HCT116 (cell line): ENCODE measurements around the gene MYZAP. TPM values are rescaled to one million over a fixed set of nuclear protein-coding genes. Genes with fewer than 3 reads are reported as not detected.

Experiments used
- ATAC-seq: fragments of 200-7000 bp; cut with Tn5 transposase; 2 replicates; pipeline ENCODE4 v1.9.1; 2020; ENCODE audit warnings: mild to moderate bottlenecking, moderate library complexity
- BruUV-seq: library from RNA; stranded (reverse); fragments of 400-500 nt; replicated peaks from 2 replicates; lab custom pipeline; 2021; lab: Mats Ljungman, UMichigan
- CTCF ChIA-PET: fragments of 300-600 bp; sonication (Branson Sonifier 250); formaldehyde crosslinking; loops from one replicate; lab custom pipeline; 2021; ENCODE audit warnings: antibody characterized with exemption; lab: Charles Lee
- POLR2A ChIA-PET: fragments of 300-600, 350-600 bp; sonication (Branson Sonifier 250); formaldehyde crosslinking; loops from one replicate; lab custom pipeline; 2021; ENCODE audit warnings: antibody characterized with exemption; lab: Charles Lee
- RAD21 ChIA-PET, 2 experiments: fragments of 300-600 bp; sonication (Branson Sonifier 250); formaldehyde crosslinking; loops; one replicate each; lab custom pipeline; 2023; ENCODE audit warnings: low total read pairs in 2 of 2; ENCODE audit not compliant: uncharacterized antibody in 2 of 2, unreplicated experiment in 2 of 2, low non-redundant PET in 1 of 2; lab: Charles Lee
- DNase-seq: peaks from one replicate; pipeline ENCODE4 v3.0.0-alpha.2; 2010; ENCODE audit warnings: low read depth, low spot score
- H2AFZ ChIP-seq: fragments of 200-600 bp; shearing (Covaris generic), sonication (generic); 2 replicates; pipeline ENCODE4 v1.6.1; 2017; ENCODE audit warnings: low read depth, mixed run types, mixed read lengths, antibody characterized with exemption, low read length; ENCODE audit not compliant: poor library complexity, severe bottlenecking
- H3K27ac ChIP-seq: 2 replicates; pipeline ENCODE4 v1.5.1; 2012; ENCODE audit warnings: low read depth, low read length
- H3K27me3 ChIP-seq: fragments of 200-600 bp; sonication (generic); 2 replicates; pipeline ENCODE4 v1.6.1; 2016; ENCODE audit warnings: mixed run types, low read length, mixed read lengths; ENCODE audit not compliant: insufficient read depth
- H3K36me3 ChIP-seq, 2 experiments: fragments of 200-500 bp in 1 of 2; fragments of 200-600 bp in 1 of 2; sonication (Bioruptor generic) in 1 of 2; sonication (generic) in 1 of 2; 2 replicates each; pipeline versions ENCODE4 v1.5.1 to v1.6.1; 2014 to 2016; ENCODE audit warnings: low read length in 2 of 2, inconsistent platforms in 1 of 2, mixed read lengths in 1 of 2, mixed run types in 1 of 2; ENCODE audit not compliant: insufficient read depth in 2 of 2, control insufficient read depth in 1 of 2
- H3K4me1 ChIP-seq, 2 experiments: fragments of 200-600 bp in 1 of 2; sonication (generic) in 1 of 2; 2 replicates each; pipeline versions ENCODE4 v1.5.1 to v1.6.1; 2012 to 2017; ENCODE audit warnings: low read length in 2 of 2, inconsistent platforms in 1 of 2, mild to moderate bottlenecking in 1 of 2, mixed read lengths in 1 of 2, mixed run types in 1 of 2, moderate library complexity in 1 of 2; ENCODE audit not compliant: insufficient read depth in 2 of 2, control insufficient read depth in 1 of 2
- H3K4me2 ChIP-seq: fragments of 200-600 bp; sonication (generic); 2 replicates; pipeline ENCODE4 v1.6.1; 2017; ENCODE audit warnings: mixed run types, low read length, mixed read lengths
- H3K4me3 ChIP-seq, 2 experiments: fragments of 200-600 bp in 1 of 2; sonication (generic) in 1 of 2; replicated peaks in 1 of 2; 2 replicates each; pipeline ENCODE4 v1.5.1; 2011 to 2016; ENCODE audit warnings: low read length in 2 of 2, control low read depth in 1 of 2, low read depth in 1 of 2, mild to moderate bottlenecking in 1 of 2, mixed read lengths in 1 of 2, mixed run types in 1 of 2
- H3K79me2 ChIP-seq: fragments of 200-600 bp; sonication (generic); 2 replicates; pipeline ENCODE4 v1.6.1; 2017; ENCODE audit warnings: mild to moderate bottlenecking, mixed run types, low read length, moderate library complexity, mixed read lengths; ENCODE audit not compliant: insufficient read depth
- H3K9ac ChIP-seq: fragments of 200-600 bp; sonication (generic); 2 replicates; pipeline ENCODE4 v1.6.1; 2016; ENCODE audit warnings: low read length, mixed read lengths
- H3K9me2 ChIP-seq: fragments of 200-600 bp; sonication (generic), shearing (Covaris generic); 2 replicates; pipeline ENCODE4 v1.6.1; 2017; ENCODE audit warnings: mixed run types, mild to moderate bottlenecking, moderate library complexity; ENCODE audit not compliant: insufficient read depth
- H3K9me3 ChIP-seq, 2 experiments: fragments of 200-500 bp in 1 of 2; fragments of 200-600 bp in 1 of 2; sonication (Bioruptor generic) in 1 of 2; sonication (generic) in 1 of 2; 2 replicates each; pipeline ENCODE4 v1.6.1; 2014 to 2017; ENCODE audit warnings: low read length in 2 of 2, mixed read lengths in 2 of 2, inconsistent platforms in 1 of 2, low read depth in 1 of 2, mild to moderate bottlenecking in 1 of 2, mixed run types in 1 of 2, moderate library complexity in 1 of 2; ENCODE audit not compliant: control insufficient read depth in 1 of 2, insufficient read depth in 1 of 2
- H4K20me1 ChIP-seq: fragments of 200-600 bp; sonication (generic), shearing (Covaris generic); 2 replicates; pipeline ENCODE4 v1.6.1; 2017; ENCODE audit warnings: mixed run types, mild to moderate bottlenecking, moderate library complexity; ENCODE audit not compliant: insufficient read depth
- ATF3 ChIP-seq: IDR thresholded peaks from 2 replicates; pipeline ENCODE4 v1.6.1; 2012
- CBX3 ChIP-seq: IDR thresholded peaks from 2 replicates; pipeline ENCODE4 v1.6.1; 2012; ENCODE audit warnings: low read depth
- CEBPB ChIP-seq: IDR thresholded peaks from 2 replicates; pipeline ENCODE4 v1.6.1; 2012; ENCODE audit warnings: low read depth
- EZH2 ChIP-seq: fragments of 200-600 bp; sonication (generic); IDR thresholded peaks from 2 replicates; pipeline ENCODE4 v1.6.1; 2017; ENCODE audit warnings: antibody characterized with exemption, mixed run types
- EZH2phosphoT487 ChIP-seq: fragments of 200-600 bp; IDR thresholded peaks from 2 replicates; pipeline ENCODE4 v1.6.1; 2018; ENCODE audit warnings: antibody characterized with exemption, borderline replicate concordance
- FOSL1 ChIP-seq: IDR thresholded peaks from 2 replicates; pipeline ENCODE4 v1.6.1; 2012; ENCODE audit warnings: low read depth
- RAD21 ChIP-seq: IDR thresholded peaks from 2 replicates; pipeline ENCODE4 v1.6.1; 2012; ENCODE audit warnings: low read depth, mild to moderate bottlenecking
- SIN3A ChIP-seq: IDR thresholded peaks from 2 replicates; pipeline ENCODE4 v1.6.1; 2012; ENCODE audit warnings: low read depth
- SRF ChIP-seq: IDR thresholded peaks from 2 replicates; pipeline ENCODE4 v1.6.1; 2012; ENCODE audit warnings: low read depth
- TCF7L2 ChIP-seq: IDR thresholded peaks from 2 replicates; pipeline ENCODE4 v1.7.0; 2011; ENCODE audit warnings: borderline replicate concordance, inconsistent platforms; ENCODE audit not compliant: insufficient read depth, insufficient read length; ENCODE audit errors: extremely low read depth
- YY1 ChIP-seq: IDR thresholded peaks from 2 replicates; pipeline ENCODE4 v1.6.1; 2011; ENCODE audit warnings: low read length, low read depth, moderate library complexity, mild to moderate bottlenecking; ENCODE audit not compliant: insufficient replicate concordance; ENCODE audit errors: extremely low read depth
- ZNF274 ChIP-seq: fragments of 200-500 bp; sonication (Bioruptor generic); IDR thresholded peaks from 2 replicates; pipeline ENCODE4 v1.6.1; 2014; ENCODE audit warnings: mild to moderate bottlenecking, low read depth, low read length, inconsistent platforms
- intact Hi-C: fragments of 100-400 bp; cut with micrococcal nuclease; formaldehyde crosslinking; loops from 2 replicates; pipeline ENCODE4 v1.10.0; 2022
- total RNA-seq: library from RNA; stranded (reverse); gene quantifications from one replicate; pipeline ENCODE4 v1.2.1, GENCODE V29; 2021; ENCODE audit not compliant: unreplicated experiment
- TF ChIP-seq, protein P1 (sequence below): IDR thresholded peaks from 2 replicates; pipeline ENCODE4 v1.6.1; 2012; ENCODE audit warnings: low read depth

MYZAP gene
- total RNA-seq, 1 experiment from 2014 or later: 5.8 TPM

DNA sequence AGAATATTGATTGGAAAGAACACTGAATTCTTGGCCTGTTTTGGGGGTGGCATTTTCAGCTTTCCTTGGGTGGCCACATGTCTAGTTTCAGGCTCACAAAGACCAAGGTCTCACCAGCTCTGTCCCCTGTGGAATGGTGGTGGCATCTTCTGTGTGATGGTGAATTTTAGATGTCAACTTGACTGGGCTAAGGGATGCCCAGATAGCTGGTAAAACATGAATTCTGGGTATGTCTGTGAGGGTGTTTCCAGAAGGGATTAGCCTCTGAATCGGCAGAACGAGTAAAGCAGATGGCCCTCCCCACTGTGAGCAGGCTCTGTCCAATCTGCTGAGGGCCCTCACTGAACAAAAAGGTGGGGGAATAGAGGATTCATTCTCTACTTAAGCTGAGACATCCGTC lies 34.4 kb upstream of the MYZAP start:
- Histone ChIP-seq H3K36me3 (no peaks in the 10 kb centered on the region), H3K27ac (no peak overlapping the region), H3K27me3 (no peaks in the 10 kb centered on the region), H3K79me2 (no peaks in the 10 kb centered on the region), H3K4me3 (no peak overlapping the region), H3K9me2 (no peaks in the 10 kb centered on the region), H3K4me2 (no peak overlapping the region), H3K9ac (no peak overlapping the region), H4K20me1 (no peaks in the 10 kb centered on the region), H3K4me1 (peaks cover 10 to 23% of the 10 kb centered on the region in 2 experiments; a peak in 3 of 4 replicates), H3K9me3 (no peaks in the 10 kb centered on the region; a peak in 1 of 4 replicates), H2AFZ (no peak overlapping the region)
- no peak for TF ChIP-seq SIN3A
- TF ChIP-seq RAD21: no peak
- no peak for TF ChIP-seq TCF7L2
- TF ChIP-seq CBX3: no peak
- TF ChIP-seq ZNF274: no peak
- no peak for TF ChIP-seq FOSL1
- no peak for TF ChIP-seq EZH2phosphoT487
- no peak for TF ChIP-seq CEBPB
- TF ChIP-seq EZH2: no peak
- TF ChIP-seq, protein P1, sequence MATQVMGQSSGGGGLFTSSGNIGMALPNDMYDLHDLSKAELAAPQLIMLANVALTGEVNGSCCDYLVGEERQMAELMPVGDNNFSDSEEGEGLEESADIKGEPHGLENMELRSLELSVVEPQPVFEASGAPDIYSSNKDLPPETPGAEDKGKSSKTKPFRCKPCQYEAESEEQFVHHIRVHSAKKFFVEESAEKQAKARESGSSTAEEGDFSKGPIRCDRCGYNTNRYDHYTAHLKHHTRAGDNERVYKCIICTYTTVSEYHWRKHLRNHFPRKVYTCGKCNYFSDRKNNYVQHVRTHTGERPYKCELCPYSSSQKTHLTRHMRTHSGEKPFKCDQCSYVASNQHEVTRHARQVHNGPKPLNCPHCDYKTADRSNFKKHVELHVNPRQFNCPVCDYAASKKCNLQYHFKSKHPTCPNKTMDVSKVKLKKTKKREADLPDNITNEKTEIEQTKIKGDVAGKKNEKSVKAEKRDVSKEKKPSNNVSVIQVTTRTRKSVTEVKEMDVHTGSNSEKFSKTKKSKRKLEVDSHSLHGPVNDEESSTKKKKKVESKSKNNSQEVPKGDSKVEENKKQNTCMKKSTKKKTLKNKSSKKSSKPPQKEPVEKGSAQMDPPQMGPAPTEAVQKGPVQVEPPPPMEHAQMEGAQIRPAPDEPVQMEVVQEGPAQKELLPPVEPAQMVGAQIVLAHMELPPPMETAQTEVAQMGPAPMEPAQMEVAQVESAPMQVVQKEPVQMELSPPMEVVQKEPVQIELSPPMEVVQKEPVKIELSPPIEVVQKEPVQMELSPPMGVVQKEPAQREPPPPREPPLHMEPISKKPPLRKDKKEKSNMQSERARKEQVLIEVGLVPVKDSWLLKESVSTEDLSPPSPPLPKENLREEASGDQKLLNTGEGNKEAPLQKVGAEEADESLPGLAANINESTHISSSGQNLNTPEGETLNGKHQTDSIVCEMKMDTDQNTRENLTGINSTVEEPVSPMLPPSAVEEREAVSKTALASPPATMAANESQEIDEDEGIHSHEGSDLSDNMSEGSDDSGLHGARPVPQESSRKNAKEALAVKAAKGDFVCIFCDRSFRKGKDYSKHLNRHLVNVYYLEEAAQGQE: no peak
- TF ChIP-seq YY1: no peak
- no peak for TF ChIP-seq ATF3
- TF ChIP-seq SRF: no peak
- ChIA-PET CTCF (no interaction called here), POLR2A (no interaction called here), RAD21 (no interaction called here)
- ATAC-seq (no peak), DNase-seq (no peak)
- no TSS peak for BruUV-seq
- intact Hi-C loops: no loop called here
